NCI-H2107 (cell line): Measurements from ENCODE around the gene ZNF823.
"Not testable (repeated sequence)": the region's sequence is repeated elsewhere in the genome, so short reads cannot be mapped to it uniquely, and the experiment has no call there.

Experiments used
- DNase-seq: peaks from one replicate; lab custom pipeline; 2025; lab: John Stamatoyannopoulos, UW

ZNF823 gene

DNA sequence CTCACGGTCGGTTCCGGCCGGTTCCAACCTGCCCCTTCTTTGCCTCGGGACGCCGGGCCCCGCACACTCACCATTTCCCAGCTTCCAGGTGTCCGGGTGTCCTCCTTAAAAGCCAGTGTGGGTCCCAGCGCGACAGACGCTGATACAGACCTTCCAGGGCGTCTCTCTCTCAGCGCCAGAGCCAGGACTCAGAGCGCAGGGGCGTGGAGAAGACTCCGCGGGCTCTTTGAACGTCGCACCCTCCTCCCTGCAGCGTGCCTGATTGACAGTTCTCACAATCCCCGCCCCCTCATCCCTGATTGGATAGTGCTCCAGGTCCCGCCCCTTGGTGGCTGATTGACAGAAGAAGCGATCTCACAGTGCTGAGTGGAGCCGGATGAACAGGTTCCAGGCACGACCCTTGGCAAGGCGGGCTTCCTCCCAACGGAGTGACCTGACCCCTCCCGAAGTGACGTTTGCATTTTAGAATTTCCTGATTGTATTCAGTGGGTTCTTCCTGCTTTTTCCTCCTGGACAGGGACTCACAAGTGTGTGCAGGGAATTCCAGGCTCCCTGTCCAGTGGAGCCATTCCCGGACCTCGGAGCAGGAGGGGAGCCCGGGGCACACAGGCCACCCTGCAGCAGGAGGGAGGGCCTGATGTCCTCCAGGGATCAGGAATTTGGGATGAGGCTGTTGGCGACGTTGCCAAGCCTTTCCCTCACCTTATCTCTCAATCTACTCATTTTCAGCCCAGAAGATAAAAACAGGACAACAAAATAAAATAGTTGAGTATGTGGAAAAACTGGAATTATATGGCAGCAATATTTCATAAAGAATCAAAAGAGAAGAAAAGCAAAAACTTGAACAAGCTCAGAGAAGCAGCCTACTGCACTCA lies at the start of gene ZNF823:
TSS of gene ZNF823 (minus strand) at position 201 of the 875 bp plus-strand sequence. CDS start at position 74, 127 bp downstream.
- DNase-seq, result peak; percentile 98

DNA sequence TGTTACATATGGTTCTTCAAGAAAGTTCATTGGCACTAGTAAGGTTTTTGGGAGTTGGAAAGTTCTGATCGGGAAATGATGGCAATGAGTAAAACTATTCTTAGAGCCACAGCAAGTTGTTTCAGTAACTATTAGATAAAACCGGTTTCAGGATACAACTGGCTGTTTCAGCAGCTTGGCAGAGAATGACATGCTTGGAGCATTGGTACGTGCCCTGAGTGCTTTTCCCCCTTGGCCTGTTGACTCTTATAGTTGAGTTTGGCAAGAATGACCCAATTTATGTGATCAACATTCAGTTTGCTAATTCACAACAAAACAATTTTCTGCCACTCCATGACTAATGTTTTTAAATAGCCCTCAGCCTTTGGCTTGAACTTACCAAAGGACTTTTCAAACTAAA lies 48.8 kb upstream of the ZNF823 start:
- DNase-seq, result no peak

DNA sequence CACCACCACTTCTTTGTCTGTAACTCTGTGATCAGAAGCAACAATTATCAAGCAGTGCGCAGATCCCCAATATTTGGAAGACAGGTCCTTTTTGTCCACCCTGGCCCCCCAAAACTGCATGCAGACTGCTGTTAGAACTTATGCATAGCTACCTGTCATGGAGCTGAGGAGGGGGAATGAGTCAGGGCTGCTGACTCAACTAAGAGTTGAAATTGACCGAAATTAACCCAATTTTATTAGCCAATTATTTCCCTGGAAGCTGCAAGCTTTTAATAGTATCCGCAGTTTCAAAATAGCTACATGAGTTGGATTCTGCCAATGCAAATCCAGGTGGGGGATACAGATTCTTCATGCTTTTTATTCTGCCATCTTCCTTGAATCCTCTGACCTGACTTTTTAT lies 45.6 kb upstream of the ZNF823 start:
- no peak for DNase-seq

DNA sequence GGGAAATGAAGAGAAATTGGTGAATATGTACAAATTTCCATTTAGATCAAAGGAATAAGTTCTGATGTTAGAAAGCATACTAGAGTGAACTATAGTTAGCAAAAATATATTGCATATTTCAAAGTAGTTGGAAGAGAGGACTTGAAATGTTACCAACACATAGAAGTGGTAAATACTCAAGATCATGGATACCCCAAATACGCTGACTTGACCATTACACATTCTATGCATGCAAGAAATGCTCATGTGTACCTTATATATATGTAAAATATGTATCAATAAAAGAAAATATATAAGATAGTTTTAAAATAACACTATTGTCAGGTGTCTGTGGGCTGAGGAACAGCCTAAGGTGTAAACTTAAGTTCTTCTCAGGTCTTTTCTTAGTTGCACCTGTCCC lies 45.0 kb upstream of the ZNF823 start:
- no peak for DNase-seq

DNA sequence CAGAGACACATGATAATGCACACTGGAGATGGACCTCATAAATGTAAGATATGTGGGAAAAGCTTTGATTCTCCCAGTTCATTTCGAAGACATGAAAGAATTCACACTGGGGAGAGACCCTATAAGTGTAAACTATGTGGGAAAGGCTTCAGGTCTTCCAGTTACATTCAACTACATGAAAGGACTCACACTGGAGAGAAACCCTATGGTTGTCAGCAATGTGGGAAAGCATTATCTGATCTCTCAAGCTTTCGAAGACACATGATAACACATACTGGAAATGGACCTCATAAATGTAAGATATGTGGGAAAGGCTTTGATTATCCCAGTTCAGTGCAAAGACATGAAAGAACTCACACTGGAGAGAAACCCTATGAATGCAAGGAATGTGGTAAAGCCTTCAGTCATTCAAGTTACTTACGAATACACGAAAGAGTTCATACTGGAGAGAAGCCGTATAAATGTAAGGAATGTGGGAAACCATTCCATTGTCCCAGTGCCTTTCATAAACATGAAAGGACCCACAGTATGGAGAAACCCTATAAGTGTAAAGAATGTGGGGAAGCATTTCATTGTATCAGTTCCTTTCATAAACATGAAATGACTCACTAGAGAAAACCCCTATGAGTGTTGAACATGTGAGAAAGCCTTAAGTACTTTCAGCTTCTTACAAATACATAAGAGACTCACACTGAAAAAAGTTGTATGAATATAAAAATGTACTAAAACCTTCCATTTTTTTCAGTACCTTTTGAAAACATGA lies 42.7 kb upstream of the ZNF823 start:
- no peak for DNase-seq

DNA sequence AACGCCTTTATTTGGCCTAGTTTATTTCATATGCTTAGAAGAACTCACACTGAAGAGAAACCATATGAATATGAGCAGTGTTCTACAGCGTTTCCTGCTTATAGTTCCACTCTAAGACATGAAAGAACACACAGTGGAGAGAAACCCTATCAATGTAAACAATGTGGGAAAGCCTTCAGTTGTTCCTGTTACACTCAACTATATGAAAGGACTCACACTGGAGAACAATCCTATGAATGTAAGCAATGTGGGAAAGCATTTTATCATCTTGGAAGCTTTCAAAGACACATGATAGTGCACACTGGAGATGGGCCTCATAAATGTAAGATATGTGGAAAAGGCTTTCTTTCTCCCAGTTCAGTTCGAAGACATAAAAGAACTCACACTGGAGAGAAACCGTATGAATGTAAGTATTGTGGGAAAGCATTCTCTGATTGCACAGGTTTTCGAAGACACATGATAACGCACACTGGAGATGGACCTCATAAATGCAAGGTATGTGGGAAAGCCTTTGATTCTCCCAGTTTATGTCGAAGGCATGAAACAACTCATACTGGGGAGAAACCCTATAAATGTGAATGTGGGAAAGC lies 41.8 kb upstream of the ZNF823 start:
- DNase-seq, result no peak

DNA sequence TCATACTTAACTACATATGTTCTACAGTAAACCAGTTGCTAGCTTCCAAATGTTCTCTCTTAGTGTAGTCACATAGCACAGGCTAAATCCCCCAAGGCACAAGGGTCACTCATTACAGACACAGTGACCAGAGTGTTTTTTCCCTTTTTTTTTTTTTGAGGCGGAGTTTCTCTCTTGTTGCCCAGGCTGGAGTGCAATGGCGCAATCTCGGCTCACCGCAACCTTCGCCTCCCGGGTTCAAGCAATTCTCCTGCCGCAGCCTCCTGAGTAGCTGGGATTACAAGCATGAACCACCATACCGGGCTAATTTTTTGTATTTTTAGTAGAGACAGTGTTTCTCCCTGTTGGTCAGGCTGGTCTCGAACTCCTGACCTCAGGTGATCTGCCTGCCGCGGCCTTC lies 37.9 kb upstream of the ZNF823 start:
- DNase-seq, result not testable (repeated sequence)

DNA sequence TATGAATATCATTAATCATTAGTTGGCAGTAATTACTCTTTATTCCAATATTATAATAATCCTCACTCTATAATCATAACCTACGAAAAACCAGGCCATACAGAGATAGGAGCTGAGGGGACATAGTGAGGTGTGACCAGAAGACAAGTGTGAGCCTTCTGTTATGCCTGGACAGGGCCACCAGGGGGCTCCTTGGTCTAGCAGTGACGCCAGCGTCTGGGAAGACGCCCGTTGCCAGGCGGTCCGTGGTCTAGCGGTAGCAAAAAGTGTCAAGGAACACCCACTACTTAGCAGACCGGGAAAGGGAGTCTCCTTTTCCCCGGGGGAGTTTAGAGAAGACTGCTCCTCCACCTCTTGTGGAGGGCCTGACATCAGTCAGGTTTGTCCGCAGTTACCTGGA lies 32.8 kb upstream of the ZNF823 start:
- DNase-seq, result not testable (repeated sequence)

DNA sequence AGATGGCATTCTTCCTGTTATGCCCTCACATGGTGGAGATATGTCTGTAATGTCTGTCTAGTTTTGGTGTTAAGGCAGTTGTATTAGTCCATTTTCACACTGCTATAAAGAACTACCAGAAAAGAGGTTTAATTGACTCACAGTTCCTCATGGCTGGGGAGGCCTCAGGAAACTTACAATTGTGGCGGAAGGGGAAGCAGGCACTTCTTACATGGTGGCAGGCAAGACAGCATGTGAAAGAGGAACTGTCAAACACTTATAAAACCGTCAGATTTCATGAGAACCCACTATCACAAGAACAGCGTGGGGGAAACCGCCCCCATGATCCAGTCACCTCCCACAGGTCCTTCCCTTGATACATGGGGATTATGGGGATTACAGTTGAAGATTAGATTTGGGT lies 31.2 kb upstream of the ZNF823 start:
- no peak for DNase-seq

DNA sequence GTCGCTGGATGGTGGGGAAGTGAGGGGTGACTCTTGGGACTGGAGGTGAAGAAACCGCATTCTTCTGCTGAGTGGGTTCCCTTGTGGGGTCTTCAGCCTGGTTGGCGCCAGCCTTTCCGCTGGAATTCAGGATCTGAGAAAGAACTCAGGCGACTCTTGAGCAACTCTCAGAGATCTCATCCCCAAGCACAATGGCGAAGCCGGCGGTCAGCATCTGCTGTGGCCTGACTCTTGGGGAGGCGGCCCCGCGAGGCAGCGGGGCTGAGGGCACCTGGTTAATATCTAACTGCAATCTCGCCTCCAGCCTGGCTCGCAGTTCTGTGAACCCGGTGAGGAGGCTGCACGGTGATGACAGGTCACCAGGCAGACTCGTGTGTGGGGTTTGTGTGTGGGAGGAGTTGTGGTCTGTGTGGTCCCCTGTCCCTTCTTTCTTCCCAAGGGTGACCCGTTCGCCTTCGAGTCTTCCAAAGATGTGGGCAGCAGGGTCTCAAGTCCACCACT lies 28.9 kb upstream of the ZNF823 start:
- DNase-seq, result no peak

DNA sequence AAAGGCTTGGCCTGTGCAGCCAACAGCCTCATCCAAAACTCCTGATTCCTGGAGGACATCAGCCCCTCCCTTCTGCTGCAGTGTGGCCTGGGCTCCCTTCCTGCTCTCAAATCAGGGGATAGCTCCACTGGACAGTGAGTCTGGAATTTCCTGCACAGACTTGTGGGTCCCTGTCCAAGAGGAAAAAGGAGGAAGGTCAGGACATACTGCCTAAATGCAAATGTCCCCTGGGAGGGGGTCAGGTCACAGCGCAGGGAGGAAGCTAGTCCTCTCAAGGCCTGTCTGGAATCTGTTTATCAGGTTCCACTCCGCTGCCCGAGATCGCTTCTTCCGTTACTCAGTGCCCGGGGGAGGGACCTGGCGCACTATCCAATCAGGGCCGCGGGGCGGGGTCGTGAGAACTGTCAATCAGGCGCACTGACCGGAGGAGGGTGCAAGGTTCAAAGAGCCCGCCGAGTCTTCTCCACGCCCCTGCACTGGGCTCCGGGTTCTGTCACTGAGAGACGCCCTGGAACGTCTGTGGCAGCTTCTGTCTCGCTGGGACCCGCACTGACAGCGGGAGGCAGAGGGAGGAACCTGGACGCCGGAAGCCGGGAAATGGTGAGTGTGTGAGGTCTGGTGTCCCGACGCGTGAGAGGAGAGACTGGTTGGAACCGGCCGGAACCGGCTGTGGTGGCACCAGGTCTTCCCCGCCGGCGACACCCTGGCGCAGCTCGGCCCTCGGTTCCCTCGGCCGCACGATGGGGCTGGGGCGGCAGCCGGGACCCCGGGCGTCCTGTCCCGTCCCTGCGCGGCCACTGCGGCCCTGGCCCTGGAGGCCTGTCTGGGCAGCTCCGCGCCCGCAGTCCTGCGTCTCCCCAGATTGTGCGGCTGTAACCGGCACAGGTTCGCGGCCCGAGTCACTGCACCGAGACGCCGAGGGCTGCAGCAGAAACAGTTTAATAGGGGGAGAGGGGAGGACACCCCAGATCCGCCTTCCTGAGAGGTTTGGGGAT lies 28.1 kb upstream of the ZNF823 start, which contains the start of gene ZNF441:
TSS of gene ZNF441 (plus strand) at position 404 of the 995 bp plus-strand sequence. CDS start at position 598, 194 bp downstream.
- peak; percentile 81 for DNase-seq

DNA sequence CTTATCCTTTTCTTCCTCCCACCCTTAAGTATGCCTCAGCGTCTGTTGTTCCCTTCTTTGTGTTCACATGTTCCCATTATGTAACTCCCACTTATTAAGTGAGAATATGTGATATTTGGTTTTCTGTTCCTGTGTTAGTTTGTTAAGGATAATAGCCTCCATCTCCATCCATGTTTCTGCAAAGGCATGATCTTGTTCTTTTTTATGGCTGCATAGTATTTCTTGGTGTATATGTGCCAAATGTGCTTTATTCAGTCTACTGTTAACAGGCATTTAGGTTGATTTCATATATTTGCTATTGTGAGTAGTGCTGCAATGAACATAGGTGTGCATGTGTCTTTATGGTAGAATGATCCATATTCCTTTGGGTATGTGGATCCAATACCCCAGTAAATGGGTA lies 24.9 kb upstream of the ZNF823 start:
- DNase-seq, result no peak

DNA sequence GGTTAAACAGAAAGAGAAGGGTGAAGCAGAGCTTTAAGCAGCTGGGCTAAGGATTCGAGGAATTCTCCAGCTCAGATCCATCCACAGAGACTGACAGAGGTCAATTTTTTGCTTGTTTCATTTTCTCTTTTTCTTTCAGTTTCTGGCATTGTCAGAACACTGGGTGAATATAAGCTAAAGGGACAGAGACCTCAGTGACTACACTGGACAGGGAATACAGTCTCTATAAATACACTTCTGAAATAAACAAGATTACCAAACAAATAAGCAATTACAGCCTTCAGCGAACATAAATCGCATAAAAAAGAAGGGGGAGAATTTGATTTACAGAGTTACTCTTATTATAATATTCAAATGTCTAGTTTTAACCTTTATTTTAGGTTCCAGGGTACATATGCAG lies 24.4 kb upstream of the ZNF823 start:
- no peak for DNase-seq

DNA sequence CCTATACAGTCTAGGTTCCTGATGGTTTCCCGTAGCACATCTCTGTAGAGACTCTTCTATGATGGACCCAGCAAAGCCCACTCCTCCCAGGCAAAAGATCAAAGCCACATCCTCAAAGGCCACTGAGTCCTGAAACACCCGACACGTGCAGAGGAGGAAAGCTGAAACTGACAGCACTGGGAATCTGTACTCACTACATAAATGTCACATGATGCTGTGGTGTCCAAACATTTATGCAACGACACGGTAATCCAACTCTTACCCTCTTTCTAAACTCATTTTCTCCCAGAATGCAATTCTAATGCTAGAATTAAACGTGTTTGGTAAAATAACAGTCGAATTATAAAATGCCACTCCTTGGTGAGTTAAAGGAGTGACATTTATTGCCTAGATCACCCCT lies 21.1 kb upstream of the ZNF823 start:
- DNase-seq, result no peak

DNA sequence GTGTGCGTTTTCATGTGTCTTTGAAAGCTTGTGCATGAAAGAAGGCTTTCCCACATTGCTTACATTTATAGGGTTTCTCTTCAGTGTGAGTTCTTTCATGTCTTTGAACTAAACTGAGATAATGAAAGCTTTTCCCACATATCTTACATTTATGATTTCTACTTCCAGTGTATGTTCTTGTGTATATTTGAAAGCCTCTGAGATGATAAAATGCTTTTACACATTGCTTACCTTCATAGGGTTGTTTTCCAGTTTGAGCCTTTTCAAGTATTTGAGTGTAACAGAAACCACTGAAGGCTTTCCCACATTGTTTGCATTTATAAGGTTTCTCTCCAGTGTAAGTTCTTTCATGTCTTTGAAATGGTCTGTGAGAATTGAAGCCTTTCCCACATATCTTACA lies 18.2 kb upstream of the ZNF823 start:
- DNase-seq, result no peak

DNA sequence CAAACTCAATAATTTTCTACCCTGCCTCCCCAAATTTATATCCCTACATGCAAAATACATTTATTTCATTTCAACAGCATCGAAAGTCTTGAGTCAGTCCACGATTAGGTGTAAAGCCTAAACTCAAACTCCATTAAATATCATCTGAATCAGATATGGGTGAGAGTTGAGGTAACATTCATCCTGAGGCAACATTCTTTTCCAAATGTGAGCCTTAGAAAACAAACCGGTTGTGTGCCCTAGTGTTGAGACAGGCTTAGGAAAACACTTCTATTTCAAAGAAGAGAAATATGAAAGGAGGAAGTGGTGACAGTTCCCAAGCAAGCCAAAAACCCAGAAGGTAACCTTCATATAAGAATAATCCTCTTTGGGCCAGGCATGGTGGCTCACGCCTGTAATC lies 15.9 kb upstream of the ZNF823 start:
- DNase-seq, result no peak

DNA sequence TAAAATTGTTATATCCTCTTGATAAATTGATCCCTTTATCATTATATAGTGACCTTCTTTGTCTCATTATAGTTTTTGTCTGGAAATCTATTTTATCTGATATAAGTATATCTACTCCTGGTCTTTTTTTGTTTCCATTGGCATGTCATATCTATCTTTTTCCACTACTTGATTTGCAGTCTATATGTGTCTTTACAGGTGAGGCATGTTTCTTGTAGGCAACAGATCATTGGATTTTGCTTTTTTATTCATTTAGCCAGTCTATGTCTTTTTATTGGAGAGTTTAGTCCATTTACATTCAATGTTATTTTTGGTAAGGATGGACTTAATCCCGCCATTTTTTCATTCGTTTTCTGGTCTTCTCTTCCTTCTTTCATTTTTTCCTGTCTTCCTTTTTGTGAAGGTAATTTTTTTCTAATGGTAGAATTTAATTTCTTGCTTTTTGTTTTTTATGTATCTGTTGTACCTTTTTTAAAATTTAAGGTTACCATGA lies 13.5 kb upstream of the ZNF823 start:
- no peak for DNase-seq

DNA sequence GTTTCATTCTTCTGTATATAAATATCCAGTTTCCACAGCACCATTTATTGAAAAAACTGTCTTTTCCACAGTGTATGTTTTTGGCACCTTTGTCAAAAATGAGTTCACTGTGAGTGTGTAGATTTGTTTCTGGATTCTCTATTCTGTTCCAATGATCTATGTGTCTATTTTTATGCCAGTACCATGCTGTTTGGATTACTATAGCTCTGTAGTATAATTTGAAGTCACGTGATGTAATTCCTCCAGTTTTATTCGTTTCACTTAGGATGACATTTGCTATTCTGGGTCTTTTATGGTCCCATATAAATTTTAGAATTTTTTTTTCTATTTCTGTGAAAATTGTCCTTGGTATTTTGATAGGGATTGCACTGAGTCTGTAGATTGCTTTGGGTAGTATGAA lies 11.0 kb upstream of the ZNF823 start:
- DNase-seq, result no peak

DNA sequence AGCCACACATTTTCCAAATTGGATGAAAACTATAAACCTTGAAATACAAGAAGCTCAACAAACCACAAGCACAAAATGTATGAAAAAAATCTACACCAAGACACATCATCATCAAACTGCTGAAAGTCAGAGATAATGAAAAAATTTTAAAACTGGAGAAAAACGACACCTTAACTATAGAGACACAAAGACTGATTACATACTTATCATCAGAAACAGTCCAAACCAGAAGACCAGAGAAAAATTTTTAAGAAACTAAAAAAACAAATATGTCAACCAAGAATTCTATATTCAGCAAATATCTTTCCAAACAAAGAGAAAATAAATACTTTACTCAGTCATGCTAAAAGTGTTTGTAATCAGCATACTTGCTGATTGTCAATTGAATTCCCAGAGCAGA lies 8.5 kb upstream of the ZNF823 start:
- DNase-seq, result no peak

DNA sequence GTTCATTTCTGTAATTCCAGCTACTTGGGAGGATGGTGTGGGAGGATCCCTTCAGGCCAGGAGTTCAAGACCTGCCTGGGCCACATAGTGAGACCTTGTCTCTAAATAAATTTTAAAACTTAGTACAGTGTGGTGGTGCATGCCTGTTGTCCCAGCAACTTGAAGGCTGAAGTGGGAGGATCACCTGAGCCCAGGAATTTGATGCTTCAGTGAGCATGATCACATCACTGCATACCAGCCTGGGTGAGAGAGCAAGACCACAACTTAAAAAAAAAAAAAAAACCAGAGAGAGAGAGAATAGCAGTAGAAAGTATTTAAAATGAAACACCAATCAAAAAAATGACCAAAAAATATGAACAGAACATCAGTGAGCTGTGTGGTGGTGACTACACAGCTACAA lies 7.1 kb upstream of the ZNF823 start:
- DNase-seq, result no peak
